Astrocyte (in vitro differentiated cells and primary cell): ENCODE data around the gene PRKCE.

Experiments
- CTCF ChIP-seq: IDR thresholded peaks from 2 replicates; pipeline ENCODE4 v1.5.1; 2011; ENCODE audit warnings: low read depth, mild to moderate bottlenecking, inconsistent platforms, low read length, moderate library complexity; ENCODE audit not compliant: insufficient read depth
- EZH2 ChIP-seq: IDR thresholded peaks from 2 replicates; pipeline ENCODE4 v1.6.1; 2012; ENCODE audit warnings: mild to moderate bottlenecking, low read length, inconsistent platforms; ENCODE audit not compliant: insufficient read depth

GRCh38 chr2:45768208-45768607, 116.7 kb downstream of the PRKCE start:
- no peak for TF ChIP-seq CTCF
- no peak for TF ChIP-seq EZH2
